Loucy (cell line): ENCODE measurements around the gene SPRR3.

ENCODE experiments used
- H2AFZ ChIP-seq: fragments of 200-600 bp; sonication (generic); 2 replicates; pipeline ENCODE4 v1.6.0; 2016; ENCODE audit warnings: antibody characterized with exemption, mild to moderate bottlenecking, low read length, moderate library complexity
- H3F3A ChIP-seq: fragments of 200-600 bp; 2 replicates; pipeline ENCODE4 v1.6.0; 2016; ENCODE audit warnings: antibody characterized with exemption, low read depth, mild to moderate bottlenecking
- H3K27me3 ChIP-seq: fragments of 200-600 bp; sonication (generic); 2 replicates; pipeline ENCODE4 v1.6.1; 2014; ENCODE audit warnings: low read length, mild to moderate bottlenecking; ENCODE audit not compliant: insufficient read depth, poor library complexity, severe bottlenecking
- H3K36me3 ChIP-seq: fragments of 200-600 bp; sonication (generic); 2 replicates; pipeline ENCODE4 v1.6.1; 2016; ENCODE audit warnings: low read length; ENCODE audit not compliant: insufficient read depth
- H3K4me1 ChIP-seq: fragments of 200-600 bp; sonication (generic); 2 replicates; pipeline ENCODE4 v1.5.1; 2014; ENCODE audit warnings: low read length, mild to moderate bottlenecking; ENCODE audit not compliant: insufficient read depth, poor library complexity, severe bottlenecking
- H3K4me2 ChIP-seq: fragments of 200-600 bp; sonication (generic); 2 replicates; pipeline ENCODE4 v1.6.0; 2014; ENCODE audit warnings: antibody characterized with exemption, low read length, low read depth, mild to moderate bottlenecking; ENCODE audit not compliant: poor library complexity, severe bottlenecking
- H3K4me3 ChIP-seq: fragments of 200-600 bp; sonication (generic); 2 replicates; pipeline ENCODE4 v1.5.1; 2014; ENCODE audit warnings: low read length, mild to moderate bottlenecking, mixed read lengths; ENCODE audit not compliant: poor library complexity, severe bottlenecking
- H3K79me2 ChIP-seq: fragments of 200-600 bp; sonication (generic); 2 replicates; pipeline ENCODE4 v1.6.1; 2014; ENCODE audit warnings: low read length; ENCODE audit not compliant: insufficient read depth
- H3K9ac ChIP-seq: fragments of 200-600 bp; sonication (generic); 2 replicates; pipeline ENCODE4 v1.6.0; 2014; ENCODE audit warnings: mild to moderate bottlenecking, low read depth, low read length, moderate library complexity; ENCODE audit not compliant: poor library complexity, severe bottlenecking
- H3K9me2 ChIP-seq: fragments of 200-600 bp; sonication (generic); replicated peaks from 2 replicates; pipeline ENCODE4 v1.6.1; 2016; ENCODE audit warnings: low read depth, low read length, mixed read lengths
- H3K9me3 ChIP-seq: fragments of 200-600 bp; sonication (generic); 2 replicates; pipeline ENCODE4 v1.6.1; 2014; ENCODE audit warnings: mild to moderate bottlenecking, antibody characterized with exemption, low read length, low read depth; ENCODE audit not compliant: insufficient read depth
- H4K20me1 ChIP-seq: fragments of 200-600 bp; sonication (generic); 2 replicates; pipeline ENCODE4 v1.6.0; 2014; ENCODE audit warnings: antibody characterized with exemption, low read length, mild to moderate bottlenecking; ENCODE audit not compliant: insufficient read depth, poor library complexity, severe bottlenecking
- EZH2phosphoT487 ChIP-seq: fragments of 200-600 bp; IDR thresholded peaks from 2 replicates; pipeline ENCODE4 v1.6.1; 2018; ENCODE audit warnings: antibody characterized with exemption, mild to moderate bottlenecking, moderate library complexity, borderline replicate concordance
- TF ChIP-seq, protein P1 (sequence below): fragments of 200-600 bp; sonication (generic); conservative IDR thresholded peaks from 2 replicates; pipeline ENCODE4 v1.5.1; 2014; ENCODE audit warnings: mild to moderate bottlenecking, antibody characterized with exemption, low read length

The SPRR3 gene

GRCh38 chr1:153001382-153001781 lies at the start of gene SPRR3:
TSS of gene SPRR3 (plus strand) at chr1:153001749. CDS start at chr1:153003021, 1,272 bp downstream.
- H3K27me3 ChIP-seq: no peaks in the 10 kb centered on the region
- H3K9me2 ChIP-seq: no peaks in the 10 kb centered on the region
- H3K4me2 ChIP-seq: no peak within 1 kb of the TSS
- no peaks in the 10 kb centered on the region for H3K9me3 ChIP-seq
- H3K79me2 ChIP-seq: no peaks in the 10 kb centered on the region
- no peaks in the 10 kb centered on the region for H3K36me3 ChIP-seq
- no peaks in the 10 kb centered on the region for H3K4me1 ChIP-seq
- no peaks in the 10 kb centered on the region for H3F3A ChIP-seq
- no peaks in the 10 kb centered on the region for H4K20me1 ChIP-seq
- no peak within 1 kb of the TSS for H2AFZ ChIP-seq
- TF ChIP-seq, protein P1, sequence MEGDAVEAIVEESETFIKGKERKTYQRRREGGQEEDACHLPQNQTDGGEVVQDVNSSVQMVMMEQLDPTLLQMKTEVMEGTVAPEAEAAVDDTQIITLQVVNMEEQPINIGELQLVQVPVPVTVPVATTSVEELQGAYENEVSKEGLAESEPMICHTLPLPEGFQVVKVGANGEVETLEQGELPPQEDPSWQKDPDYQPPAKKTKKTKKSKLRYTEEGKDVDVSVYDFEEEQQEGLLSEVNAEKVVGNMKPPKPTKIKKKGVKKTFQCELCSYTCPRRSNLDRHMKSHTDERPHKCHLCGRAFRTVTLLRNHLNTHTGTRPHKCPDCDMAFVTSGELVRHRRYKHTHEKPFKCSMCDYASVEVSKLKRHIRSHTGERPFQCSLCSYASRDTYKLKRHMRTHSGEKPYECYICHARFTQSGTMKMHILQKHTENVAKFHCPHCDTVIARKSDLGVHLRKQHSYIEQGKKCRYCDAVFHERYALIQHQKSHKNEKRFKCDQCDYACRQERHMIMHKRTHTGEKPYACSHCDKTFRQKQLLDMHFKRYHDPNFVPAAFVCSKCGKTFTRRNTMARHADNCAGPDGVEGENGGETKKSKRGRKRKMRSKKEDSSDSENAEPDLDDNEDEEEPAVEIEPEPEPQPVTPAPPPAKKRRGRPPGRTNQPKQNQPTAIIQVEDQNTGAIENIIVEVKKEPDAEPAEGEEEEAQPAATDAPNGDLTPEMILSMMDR: no peak
- no peak for TF ChIP-seq EZH2phosphoT487
- no peak within 1 kb of the TSS for H3K9ac ChIP-seq
- H3K4me3 ChIP-seq: no peak within 1 kb of the TSS

GRCh38 chr1:152953761-152954160 lies 47.8 kb upstream of the SPRR3 start:
- TF ChIP-seq, protein P1: no peak
- no peak for TF ChIP-seq EZH2phosphoT487
- no peaks in the 10 kb centered on the region for H3K27me3 ChIP-seq
- no peaks in the 10 kb centered on the region for H3K9me3 ChIP-seq
- no peaks in the 10 kb centered on the region for H3K9me2 ChIP-seq
- no peak overlapping the region for H3K4me2 ChIP-seq
- no peaks in the 10 kb centered on the region for H3K36me3 ChIP-seq
- no peaks in the 10 kb centered on the region for H3K4me1 ChIP-seq
- H3K79me2 ChIP-seq: no peaks in the 10 kb centered on the region
- no peak overlapping the region for H3K4me3 ChIP-seq
- H3F3A ChIP-seq: no peaks in the 10 kb centered on the region
- no peaks in the 10 kb centered on the region for H4K20me1 ChIP-seq
- no peak overlapping the region for H2AFZ ChIP-seq
- no peak overlapping the region for H3K9ac ChIP-seq

GRCh38 chr1:152954436-152954835 lies 47.1 kb upstream of the SPRR3 start:
- Histone ChIP-seq H3K27me3 (no peaks in the 10 kb centered on the region), H3K9me2 (no peaks in the 10 kb centered on the region), H3K4me2 (no peak overlapping the region), H3K79me2 (no peaks in the 10 kb centered on the region), H3K9me3 (no peaks in the 10 kb centered on the region), H3K9ac (no peak overlapping the region), H4K20me1 (no peaks in the 10 kb centered on the region), H3K4me1 (no peaks in the 10 kb centered on the region), H3F3A (no peaks in the 10 kb centered on the region), H3K4me3 (no peak overlapping the region), H2AFZ (no peak overlapping the region), H3K36me3 (no peaks in the 10 kb centered on the region)
- TF ChIP-seq, protein P1: no peak
- TF ChIP-seq EZH2phosphoT487: no peak
